GM18511 (cell line): Measurements from ENCODE around the gene IL17RB.
A peak's percentile ranks its signal among the peaks of the same experiment; 100 is the strongest.

Experiments used
- ATAC-seq: cut with Tn5 transposase; IDR thresholded peaks from one replicate; pipeline ENCODE4 v1.9.1; 2021; ENCODE audit warnings: mild to moderate bottlenecking, moderate library complexity; ENCODE audit not compliant: unreplicated experiment

The IL17RB gene, protein sequence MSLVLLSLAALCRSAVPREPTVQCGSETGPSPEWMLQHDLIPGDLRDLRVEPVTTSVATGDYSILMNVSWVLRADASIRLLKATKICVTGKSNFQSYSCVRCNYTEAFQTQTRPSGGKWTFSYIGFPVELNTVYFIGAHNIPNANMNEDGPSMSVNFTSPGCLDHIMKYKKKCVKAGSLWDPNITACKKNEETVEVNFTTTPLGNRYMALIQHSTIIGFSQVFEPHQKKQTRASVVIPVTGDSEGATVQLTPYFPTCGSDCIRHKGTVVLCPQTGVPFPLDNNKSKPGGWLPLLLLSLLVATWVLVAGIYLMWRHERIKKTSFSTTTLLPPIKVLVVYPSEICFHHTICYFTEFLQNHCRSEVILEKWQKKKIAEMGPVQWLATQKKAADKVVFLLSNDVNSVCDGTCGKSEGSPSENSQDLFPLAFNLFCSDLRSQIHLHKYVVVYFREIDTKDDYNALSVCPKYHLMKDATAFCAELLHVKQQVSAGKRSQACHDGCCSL

DNA sequence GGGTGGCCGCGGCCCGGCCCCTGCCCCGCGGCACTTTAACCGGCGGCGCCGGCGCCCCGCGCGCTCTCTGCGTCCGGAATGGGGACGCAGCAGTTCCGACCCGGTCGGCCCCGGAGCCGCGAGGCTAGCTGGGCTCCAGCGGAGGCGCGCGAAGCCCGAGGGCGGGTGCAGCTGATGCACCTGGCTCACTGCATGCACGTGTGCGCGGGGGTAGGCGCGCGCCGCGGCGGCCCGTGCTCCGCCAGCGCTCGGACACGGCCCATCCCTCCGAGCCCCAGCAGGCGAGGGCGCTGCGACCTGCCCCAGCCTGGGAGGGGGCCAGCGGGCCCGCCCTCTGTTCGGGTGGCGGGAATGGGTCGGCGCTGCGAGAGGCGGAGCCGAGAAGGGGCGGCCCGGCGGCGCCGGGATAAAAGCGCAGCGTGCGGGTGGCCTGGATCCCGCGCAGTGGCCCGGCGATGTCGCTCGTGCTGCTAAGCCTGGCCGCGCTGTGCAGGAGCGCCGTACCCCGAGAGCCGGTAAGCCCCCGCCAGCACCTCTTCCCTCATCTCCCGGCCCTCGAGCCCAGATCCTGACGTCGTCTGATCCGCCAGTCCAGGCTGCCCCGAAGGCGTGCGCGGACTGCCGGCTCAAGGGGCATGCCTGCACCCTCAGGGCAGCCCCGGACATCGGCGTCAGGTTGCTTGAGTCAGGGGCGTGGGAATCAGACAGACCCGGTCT lies at the start of gene IL17RB, which contains the start of gene CHDH:
IL17RB (plus strand) TSS at position 435 of the 717 bp plus-strand sequence; CDS start at position 456, 21 bp downstream.
CHDH (minus strand) TSS at position 286 of the 717 bp plus-strand sequence. CDS start 22,411 bp downstream, outside the sequence.
- ATAC-seq: peak; percentile 48

DNA sequence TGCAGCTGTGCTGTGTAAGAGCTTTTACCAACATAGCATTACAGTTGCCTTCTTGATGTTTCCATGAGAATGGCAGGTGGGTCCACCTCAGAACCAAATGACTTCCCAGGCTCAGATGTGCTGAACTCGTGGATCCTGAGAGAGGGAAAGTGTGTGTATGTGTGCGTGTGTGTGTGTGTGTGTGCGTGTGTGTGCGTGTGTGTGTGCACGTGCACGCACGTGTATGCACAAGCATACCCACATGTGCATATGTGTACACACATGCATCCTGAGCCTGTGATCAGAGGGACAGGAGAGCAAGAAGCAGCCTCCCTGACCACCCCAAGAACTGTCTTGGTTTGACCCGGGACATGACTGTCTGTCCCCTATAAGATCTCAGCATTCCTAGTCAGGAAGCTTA lies 48.2 kb upstream of the IL17RB start:
- ATAC-seq: no peak

DNA sequence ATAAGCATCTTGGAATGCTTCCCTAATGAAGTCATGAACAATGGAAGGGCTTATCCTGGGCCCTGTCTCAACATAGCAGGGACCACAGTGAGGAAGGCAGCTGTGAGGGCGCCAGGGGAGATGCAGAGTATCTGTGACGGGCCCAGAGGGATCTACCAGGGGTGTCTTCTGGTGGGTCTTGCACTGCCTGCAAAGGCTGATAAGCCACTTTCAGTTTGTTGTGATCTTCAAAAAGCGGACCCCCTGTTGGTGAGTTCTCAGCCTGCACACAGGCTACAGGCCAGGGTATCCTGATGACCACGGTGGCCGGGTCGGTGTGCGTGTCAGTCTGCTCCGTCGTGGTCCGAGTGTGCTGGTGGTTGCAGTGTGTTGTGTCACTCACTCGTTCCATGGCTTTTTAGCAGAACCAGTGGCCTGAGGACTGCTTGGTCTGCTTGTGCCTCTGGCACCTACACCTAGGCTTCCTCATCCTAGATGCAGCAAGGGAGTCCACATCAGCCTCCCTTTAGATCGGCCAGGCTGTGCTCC lies 47.0 kb upstream of the IL17RB start:
- ATAC-seq: no peak

DNA sequence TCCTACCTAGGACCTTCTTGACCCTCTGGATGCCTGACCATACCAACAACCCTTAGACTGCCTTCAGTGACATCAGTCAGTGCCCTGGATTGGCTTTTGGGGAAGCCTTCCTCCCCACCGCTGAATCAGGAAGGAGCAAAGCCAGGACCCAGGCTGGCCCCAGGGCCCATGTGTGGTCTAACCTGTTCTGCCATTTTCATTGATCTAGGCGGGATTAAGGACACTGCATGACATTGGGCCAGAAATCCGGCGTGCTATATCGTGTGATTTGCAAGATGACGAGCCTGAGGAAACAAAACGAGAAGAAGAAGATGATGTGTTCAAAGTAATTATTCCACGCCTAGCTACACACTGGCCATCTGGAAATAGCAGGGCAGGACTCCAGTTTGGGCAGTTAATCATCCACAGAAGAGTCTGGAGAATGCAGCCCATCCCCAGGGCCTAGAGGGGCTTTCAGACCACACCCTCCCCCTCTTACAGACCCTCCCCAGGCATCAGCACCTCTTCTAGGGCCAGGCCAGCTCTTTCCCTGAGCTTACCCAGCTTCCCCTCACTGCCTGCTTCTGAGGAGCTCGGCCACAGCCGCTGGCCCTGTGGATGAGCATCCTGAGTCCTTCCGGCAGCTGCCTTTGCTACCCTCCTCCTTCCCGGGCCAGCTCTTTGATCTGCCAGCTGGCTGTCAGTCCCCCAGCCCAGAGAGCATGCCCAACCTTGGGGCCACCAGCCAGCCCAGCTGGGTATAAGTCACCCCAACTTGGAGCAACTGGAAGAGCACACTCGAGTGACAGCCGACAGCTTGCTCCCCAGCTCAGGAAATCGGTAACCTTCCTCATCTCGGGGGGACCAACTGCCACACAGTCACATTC lies 46.1 kb upstream of the IL17RB start:
- no peak for ATAC-seq

DNA sequence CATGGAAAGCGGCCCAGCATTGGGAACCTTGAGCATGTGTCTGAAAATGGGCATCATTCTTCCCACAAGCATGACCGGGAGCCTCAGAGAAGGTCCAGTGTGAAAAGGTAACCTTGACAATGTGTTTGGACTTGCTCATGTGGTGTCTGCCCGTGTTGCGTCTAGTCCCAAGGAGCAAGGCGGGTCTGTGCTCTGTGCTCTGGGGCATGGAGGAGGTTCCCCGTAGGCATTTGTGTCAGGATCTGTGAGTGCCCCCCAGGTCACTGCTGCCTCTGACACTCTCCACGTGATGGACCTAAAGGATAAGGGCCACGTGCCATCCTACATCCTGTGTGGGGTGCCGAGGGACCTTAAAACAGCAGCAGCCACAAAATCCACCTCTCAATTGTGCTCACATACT lies 45.0 kb upstream of the IL17RB start:
- ATAC-seq: no peak

DNA sequence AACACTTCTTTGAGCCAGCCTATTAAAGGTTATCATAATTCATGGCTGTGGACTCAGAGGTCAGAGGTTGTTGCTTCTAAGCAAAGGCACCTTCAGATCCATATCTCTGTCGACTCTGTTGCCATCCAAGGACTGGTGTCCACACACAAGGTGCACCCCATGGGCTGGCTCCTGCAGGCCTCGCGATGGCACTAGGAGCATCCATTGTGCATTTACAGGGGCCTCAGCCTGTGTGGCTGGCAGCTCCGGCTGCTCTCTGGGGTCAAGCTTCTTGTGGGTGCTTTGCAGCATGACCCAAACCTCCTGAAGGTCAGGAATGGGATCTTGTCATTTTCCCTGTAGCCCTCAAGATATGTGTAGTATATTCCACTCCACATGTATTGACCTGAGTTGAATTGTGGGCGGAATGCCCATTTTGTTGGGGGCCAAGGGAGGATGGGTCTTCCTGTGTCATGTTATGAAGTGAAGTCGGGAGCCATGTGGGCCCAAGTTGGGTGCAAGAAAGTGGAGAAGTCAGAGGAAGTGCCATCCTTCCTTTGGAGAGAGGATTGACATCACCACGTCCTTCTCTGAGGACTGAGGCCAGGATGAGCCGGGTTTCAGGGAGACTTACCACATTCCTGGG lies 44.0 kb upstream of the IL17RB start:
- no peak for ATAC-seq

DNA sequence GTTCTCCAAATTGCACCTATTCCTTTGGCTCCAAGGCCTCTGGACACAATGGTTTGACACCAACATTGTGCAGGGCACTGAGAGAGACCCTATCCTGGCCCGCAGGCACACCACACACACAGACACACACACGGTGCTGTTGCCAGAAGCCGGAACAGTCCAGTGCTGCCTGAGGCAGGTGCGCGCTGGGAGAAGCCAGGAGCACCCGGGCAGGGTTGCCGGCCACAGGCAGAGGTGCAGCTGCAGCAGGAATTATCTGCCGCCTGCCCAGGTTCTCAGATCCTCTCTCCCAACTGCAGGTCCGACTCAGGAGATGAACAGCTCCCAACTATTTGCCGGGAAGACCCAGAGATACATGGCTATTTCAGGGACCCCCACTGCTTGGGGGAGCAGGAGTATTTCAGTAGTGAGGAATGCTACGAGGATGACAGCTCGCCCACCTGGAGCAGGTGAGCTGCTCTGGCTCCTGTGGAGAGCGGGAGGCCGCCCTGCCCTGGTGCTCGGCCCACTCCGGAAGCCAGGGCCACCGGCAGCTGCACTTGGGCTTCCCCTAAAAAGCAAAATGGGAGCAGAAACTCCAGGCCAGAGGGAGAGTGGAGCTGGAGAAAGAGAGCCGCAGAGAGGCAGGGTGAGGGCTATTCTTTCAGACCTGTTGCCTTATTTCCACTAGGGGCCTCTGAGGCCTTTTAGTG lies 43.1 kb upstream of the IL17RB start:
- no peak for ATAC-seq

DNA sequence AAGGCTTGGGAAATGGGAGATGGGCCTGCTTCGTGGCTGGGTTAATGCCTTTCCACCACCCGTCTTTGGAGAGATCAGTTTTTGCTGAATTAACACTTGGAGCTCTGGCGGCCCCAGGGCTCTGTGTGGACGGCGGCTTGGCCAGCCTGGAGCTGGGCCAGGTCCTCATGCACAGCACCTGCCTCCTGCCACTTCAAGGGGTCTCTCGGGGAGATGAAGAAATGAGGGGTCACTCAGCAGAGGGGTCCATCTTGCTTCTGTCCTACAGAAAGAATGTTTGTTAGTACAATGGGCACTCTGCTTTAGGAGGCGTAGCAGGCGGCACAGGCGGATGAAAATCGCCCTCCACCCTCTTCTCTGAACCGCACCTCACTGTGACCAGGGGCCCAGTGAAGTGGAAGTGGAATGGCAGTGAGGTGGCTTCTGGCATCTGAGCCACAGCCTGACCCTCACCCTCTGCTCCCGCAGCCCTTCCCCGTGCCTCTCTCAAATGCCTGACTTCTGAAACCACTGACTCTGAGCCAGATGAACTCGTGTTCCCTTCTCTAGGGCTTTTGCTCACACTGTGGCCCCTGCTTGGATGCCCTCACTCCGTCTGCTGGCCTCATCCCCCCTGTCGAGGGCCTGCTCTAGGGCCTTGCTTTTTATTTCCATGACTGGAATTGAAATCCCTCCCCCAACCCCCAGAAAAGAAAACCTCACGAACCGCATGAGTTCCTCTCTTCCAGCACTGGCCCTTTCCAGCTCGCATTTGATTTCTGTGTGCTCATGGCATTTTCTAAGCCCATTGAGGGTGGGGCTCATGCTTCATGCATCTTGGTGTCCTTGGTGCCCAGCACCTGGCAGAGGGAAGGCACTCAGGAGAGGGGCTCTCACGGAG lies 42.3 kb upstream of the IL17RB start:
- no peak for ATAC-seq

DNA sequence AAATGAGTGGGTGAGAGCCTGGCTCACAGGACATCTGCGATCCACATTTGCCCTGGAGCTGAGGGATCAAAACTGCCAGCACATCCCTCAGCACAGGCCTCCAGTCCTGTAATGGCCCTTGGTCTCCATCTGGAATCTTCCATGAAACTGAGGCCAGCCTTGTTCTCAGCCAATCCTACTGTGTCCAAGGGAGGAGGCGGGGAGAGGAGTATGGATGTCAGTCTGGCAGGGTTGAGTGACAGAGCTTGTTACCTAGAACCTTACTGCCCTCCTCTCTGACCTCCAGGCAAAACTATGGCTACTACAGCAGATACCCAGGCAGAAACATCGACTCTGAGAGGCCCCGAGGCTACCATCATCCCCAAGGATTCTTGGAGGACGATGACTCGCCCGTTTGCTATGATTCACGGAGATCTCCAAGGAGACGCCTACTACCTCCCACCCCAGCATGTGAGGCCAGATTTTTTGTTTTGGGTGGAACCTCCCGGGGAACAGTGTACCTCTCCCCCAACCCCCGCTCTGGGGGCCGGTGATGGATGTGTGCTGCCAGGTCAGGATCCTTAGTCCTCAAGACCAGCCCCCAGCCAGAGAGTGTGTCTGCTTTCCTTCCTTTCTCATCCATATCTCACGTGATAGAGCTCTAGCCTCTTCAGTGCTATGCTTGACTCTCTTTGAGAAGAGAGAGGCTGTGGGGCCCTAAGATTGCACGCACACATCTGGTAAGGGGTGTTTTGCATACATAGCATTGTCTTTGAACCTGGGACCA lies 41.5 kb upstream of the IL17RB start:
- ATAC-seq: peak; percentile 77

DNA sequence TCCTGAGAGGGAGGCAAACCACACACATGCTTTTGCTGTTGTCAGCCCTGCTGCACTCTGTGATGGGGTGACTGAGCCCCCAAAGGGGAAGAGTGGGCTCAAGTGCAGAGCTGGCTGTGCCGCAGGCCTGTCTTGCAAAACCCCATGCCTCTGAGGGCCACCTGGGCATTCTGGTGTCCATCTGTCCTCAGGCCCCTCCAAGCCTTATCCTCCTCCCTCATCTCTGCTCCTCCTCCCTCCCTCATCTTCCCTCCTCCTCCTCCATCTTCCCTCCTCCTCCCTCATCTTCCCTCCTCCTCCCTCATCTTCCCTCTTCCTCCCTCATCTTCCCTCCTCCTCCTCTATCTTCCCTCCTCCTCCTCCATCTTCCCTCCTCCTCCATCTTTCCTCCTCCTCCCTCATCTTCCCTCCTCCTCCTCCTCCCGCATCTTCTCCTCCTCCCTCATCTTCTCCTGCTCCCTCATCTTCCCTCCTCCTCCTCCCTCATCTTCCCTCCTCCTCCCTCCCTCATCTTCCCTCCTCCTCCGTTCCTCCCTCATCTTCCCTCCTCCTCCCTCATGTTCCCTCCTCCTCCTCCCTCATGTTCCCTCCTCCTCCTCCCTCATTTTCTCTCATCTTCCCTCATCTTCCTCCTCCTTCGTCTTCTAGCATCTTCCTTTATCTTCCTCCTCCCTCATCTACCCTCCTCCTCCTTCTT lies 40.8 kb upstream of the IL17RB start:
- no peak for ATAC-seq

DNA sequence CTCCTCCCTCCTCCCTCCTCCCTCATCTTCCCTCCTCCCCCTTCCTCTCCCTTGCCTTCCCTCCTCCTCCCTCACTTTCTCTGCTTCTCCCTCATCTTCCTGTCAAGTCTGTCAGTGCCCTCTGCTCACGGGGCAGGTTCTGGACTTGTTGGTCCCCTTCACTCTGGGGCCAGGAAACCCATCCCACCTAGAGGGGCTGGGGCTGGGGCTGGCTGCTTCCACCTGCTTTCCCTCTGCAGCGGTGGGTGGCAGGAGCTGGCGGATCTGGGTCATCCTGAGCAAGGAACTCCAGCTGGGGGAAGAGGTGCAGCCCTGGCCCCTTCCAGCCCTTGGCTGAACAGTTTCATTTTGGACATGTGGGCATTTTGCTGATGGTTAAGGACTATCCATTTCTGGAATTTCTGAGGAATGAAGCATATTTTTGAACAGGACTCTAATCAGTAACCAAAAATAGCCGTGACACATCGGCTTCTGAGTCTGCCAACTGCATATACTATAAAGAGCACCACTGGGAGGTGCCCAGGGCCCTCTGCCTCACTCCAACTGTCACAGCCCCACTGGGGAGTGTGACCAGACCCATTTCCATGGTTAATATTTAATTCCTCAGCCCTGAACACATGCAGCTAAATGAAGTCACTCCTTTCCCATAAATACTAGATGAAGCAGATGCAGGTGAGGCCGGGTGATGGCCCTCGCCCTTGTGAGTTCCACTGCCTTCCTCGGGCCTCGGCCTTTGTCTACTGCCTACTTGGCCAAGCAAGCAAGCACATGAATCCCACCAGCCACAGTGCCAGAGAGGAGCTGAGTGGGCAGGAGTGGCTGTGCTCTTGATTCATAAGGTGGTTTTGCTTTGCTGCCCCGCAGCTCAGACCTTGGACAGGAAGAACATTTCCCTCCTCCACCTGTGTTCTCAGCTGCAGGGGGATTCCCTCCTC lies 39.9 kb upstream of the IL17RB start:
- peak; percentile 65 for ATAC-seq

DNA sequence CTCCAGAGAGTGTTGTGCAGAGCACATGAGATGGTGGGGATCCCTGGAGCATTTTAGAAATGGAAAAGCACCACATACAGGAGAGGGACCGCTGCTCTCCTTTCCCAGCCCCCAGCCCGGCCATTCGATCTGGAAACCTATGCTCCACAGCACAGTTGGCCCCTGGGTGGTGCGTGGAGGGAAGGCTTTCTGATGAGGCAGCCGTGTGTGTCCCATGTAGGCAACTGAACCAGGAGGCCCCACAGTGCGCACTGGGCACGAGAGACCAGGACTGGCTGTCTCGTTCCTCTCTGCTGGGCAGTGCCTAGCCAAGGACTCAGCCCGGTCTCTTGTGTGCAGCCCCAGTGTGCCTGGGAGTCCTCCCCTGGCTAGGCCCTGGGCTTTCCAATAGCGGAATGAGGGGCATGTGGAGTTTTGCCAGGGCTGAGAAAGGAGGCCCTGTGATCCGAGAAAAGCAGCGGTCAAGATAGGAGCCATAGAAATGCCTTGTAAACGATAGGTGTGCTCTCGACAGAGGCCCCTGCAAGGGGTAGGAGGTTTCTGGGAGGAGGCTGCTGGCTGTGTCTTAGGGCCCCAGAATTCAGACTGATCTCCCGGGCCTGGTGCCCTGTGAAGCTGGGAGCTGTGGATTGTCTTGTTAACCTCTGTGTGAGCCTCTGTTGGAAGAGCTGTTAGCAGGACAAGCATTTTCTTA lies 39.1 kb upstream of the IL17RB start:
- peak; percentile 15 for ATAC-seq

DNA sequence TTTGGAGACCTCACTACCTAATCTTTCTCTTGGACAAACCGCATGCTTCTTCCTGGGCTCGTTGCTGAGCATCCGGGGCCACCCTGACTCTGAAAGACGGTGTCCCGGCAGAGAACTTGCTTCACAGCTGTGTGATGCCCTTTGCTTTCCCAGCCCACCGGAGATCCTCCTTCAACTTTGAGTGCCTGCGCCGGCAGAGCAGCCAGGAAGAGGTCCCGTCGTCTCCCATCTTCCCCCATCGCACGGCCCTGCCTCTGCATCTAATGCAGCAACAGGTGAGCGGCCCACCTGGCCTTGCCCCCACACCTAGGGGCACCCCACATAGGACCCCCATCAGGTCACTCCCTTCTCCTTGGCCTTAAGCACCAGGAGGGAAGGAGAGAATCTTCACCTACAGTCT lies 37.9 kb upstream of the IL17RB start:
- ATAC-seq: no peak

DNA sequence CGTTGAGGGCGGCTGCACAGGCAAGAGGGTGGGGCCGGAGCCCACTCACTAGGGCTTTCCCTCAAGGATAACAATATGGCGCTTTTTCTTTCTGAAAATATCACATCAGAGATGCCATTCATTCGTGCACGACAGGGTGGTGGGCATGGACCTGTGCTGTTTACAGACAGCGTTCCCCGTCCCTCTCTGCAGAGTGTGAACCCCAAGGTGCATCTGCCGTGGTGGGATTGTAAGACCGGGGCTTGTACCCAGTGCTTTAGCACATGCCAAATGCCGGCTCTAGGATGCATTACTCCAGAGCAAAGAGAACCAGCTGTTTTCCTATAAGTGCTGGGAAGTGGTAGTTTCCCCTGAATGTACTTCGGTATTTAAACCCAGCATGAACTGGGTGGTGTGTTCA lies 37.1 kb upstream of the IL17RB start:
- ATAC-seq: no peak

DNA sequence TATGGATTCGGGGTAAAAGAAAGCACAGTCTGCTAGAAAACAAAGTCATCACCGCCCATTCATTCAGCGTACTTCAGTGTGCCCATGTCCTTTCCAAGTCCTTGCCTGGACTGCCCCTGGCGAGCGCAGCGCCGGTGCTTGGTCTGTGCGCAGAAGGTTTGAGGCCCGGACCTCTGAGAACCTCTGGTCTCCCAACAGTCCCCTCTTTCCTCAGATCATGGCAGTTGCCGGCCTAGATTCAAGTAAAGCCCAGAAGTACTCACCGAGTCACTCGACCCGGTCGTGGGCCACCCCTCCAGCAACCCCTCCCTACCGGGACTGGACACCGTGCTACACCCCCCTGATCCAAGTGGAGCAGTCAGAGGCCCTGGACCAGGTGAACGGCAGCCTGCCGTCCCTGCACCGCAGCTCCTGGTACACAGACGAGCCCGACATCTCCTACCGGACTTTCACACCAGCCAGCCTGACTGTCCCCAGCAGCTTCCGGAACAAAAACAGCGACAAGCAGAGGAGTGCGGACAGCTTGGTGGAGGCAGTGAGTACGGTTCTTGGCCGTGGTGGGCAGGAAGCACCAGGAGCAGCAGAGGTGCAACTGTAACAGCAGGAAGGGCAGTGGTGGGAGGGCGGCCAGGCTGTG lies 36.5 kb upstream of the IL17RB start:
- ATAC-seq: no peak
